DOHH2 (cell line): ENCODE data around the gene LRRC27.

Experiments used
- EZH2phosphoT487 ChIP-seq: fragments of 200-600 bp; sonication (generic); IDR thresholded peaks from 2 replicates; pipeline ENCODE4 v1.6.1; 2017; ENCODE audit warnings: borderline replicate concordance, mild to moderate bottlenecking, antibody characterized with exemption, low read length, moderate library complexity, mixed read lengths
- TF ChIP-seq, protein P1 (sequence below): fragments of 200-600 bp; sonication (generic); IDR thresholded peaks from one replicate; pipeline ENCODE4 v1.5.1; 2014; ENCODE audit warnings: antibody characterized with exemption, mild to moderate bottlenecking, low read depth, low read length; ENCODE audit not compliant: poor library complexity, severe bottlenecking

DNA sequence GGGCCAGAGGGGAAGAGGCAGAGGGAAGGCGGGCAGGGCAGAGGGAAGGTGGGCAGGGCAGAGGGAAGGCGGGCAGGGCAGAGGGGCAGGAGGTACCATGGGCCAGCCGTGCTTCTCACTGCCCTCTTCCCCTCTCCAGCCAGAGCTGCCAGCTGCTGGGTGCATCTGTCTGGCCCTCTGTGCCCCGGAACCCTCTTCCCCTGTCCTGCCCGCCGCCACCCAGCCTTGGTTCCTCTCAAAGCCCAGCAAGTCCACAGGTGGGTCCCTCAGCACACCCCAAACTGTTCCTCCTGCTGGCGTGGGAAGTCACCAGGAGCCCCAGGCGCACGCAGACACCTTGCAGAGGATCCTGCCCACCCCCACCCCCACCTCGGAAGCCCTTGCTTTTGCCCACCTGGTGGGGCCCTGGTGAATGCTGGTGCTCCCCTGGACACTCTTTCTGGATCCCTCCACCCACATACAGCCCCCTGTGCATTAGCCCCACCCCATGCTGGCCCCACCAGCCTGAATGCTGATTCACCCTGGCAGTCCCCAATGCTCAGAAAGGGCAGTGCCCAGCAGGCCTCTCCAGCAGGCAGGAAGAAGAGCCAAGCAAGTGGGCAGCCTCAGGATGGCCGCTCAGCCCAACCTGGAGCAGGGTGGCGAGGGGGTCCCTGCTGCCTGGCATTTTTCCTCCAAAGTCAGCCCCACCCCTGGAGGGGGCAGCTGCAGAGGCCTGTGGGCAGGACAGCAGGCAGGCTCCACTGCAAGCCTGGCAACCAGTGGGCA lies 63.1 kb downstream of the LRRC27 start:
- TF ChIP-seq, protein P1, sequence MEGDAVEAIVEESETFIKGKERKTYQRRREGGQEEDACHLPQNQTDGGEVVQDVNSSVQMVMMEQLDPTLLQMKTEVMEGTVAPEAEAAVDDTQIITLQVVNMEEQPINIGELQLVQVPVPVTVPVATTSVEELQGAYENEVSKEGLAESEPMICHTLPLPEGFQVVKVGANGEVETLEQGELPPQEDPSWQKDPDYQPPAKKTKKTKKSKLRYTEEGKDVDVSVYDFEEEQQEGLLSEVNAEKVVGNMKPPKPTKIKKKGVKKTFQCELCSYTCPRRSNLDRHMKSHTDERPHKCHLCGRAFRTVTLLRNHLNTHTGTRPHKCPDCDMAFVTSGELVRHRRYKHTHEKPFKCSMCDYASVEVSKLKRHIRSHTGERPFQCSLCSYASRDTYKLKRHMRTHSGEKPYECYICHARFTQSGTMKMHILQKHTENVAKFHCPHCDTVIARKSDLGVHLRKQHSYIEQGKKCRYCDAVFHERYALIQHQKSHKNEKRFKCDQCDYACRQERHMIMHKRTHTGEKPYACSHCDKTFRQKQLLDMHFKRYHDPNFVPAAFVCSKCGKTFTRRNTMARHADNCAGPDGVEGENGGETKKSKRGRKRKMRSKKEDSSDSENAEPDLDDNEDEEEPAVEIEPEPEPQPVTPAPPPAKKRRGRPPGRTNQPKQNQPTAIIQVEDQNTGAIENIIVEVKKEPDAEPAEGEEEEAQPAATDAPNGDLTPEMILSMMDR: no peak
- no peak for TF ChIP-seq EZH2phosphoT487
